HepG2 (cell line): Measurements from ENCODE around the gene KAZALD1. TPM values are rescaled to one million over a fixed set of nuclear protein-coding genes. Genes with fewer than 3 reads are reported as not detected.
A peak's percentile ranks its signal among the peaks of the same experiment; 100 is the strongest.

Experiments used
- CENPX ChIP-seq: sonication (generic); formaldehyde crosslinking; IDR thresholded peaks from 2 replicates; pipeline ENCODE4 v1.9.0; 2021; ENCODE audit warnings: mild to moderate bottlenecking, missing genetic modification reagents, moderate library complexity
- DMTF1 ChIP-seq: sonication (generic); formaldehyde crosslinking; IDR thresholded peaks from 2 replicates; pipeline ENCODE4 v1.4.0; 2020; ENCODE audit warnings: mild to moderate bottlenecking, missing genetic modification reagents
- FOXK2 ChIP-seq: fragments of 450-650 bp; IDR thresholded peaks from 2 replicates; pipeline ENCODE4 v1.6.1; 2016
- GATA4 ChIP-seq: sonication (generic); IDR thresholded peaks from 2 replicates; pipeline ENCODE4 v1.6.1; 2016; ENCODE audit warnings: antibody characterized with exemption, low read depth, borderline replicate concordance
- MEIS2 ChIP-seq: sonication (generic); formaldehyde crosslinking; IDR thresholded peaks from 2 replicates; pipeline ENCODE4 v1.9.0; 2021; ENCODE audit warnings: mild to moderate bottlenecking, missing genetic modification reagents
- MZF1 ChIP-seq: sonication (generic); formaldehyde crosslinking; IDR thresholded peaks from 2 replicates; pipeline ENCODE4 v1.8.1; 2023; ENCODE audit warnings: mild to moderate bottlenecking, missing genetic modification reagents, borderline replicate concordance
- SKI ChIP-seq: fragments of 450-650 bp; IDR thresholded peaks from one replicate; pipeline ENCODE4 v1.6.1; 2018; ENCODE audit warnings: mild to moderate bottlenecking; ENCODE audit not compliant: partially characterized antibody
- TCF7L2 ChIP-seq: IDR thresholded peaks from 2 replicates; pipeline ENCODE4 v1.6.1; 2011; ENCODE audit warnings: mild to moderate bottlenecking, low read depth, low read length, moderate library complexity
- TOPORS ChIP-seq: sonication (generic); formaldehyde crosslinking; IDR thresholded peaks from 2 replicates; pipeline ENCODE4 v1.8.0; 2023; ENCODE audit warnings: mild to moderate bottlenecking, missing genetic modification reagents
- XRCC5 ChIP-seq: fragments of 200-400 bp; formaldehyde crosslinking; optimal IDR thresholded peaks from 2 replicates; pipeline ENCODE3; 2017; ENCODE audit warnings: mild to moderate bottlenecking, low read length
- ZFP82 ChIP-seq: sonication (generic); formaldehyde crosslinking; IDR thresholded peaks from 2 replicates; pipeline ENCODE4 v1.5.1; 2020; ENCODE audit warnings: mild to moderate bottlenecking, missing genetic modification reagents, borderline replicate concordance
- ZNF10 ChIP-seq: sonication (generic); formaldehyde crosslinking; IDR thresholded peaks from 2 replicates; pipeline ENCODE4 v1.4.0; 2020; ENCODE audit warnings: mild to moderate bottlenecking, low read depth, missing genetic modification reagents, borderline replicate concordance
- ZNF180 ChIP-seq: sonication (generic); formaldehyde crosslinking; IDR thresholded peaks from 2 replicates; pipeline ENCODE4 v1.4.0; 2020; ENCODE audit warnings: low read depth, missing genetic modification reagents, borderline replicate concordance
- ZNF335 ChIP-seq: sonication (generic); formaldehyde crosslinking; IDR thresholded peaks from 2 replicates; pipeline ENCODE4 v1.4.0; 2020; ENCODE audit warnings: missing genetic modification reagents
- ZNF597 ChIP-seq: sonication (generic); formaldehyde crosslinking; IDR thresholded peaks from 2 replicates; pipeline ENCODE4 v1.5.0; 2020; ENCODE audit warnings: missing genetic modification reagents
- ZNF615 ChIP-seq: sonication (generic); formaldehyde crosslinking; IDR thresholded peaks from 2 replicates; pipeline ENCODE4 v1.5.0; 2020; ENCODE audit warnings: mild to moderate bottlenecking, missing genetic modification reagents, borderline replicate concordance
- ZNF75D ChIP-seq: sonication (generic); formaldehyde crosslinking; IDR thresholded peaks from 2 replicates; pipeline ENCODE4 v1.8.1; 2023; ENCODE audit warnings: missing genetic modification reagents, mild to moderate bottlenecking, borderline replicate concordance
- ZNF782 ChIP-seq: sonication (generic); formaldehyde crosslinking; IDR thresholded peaks from 2 replicates; pipeline ENCODE4 v1.4.0; 2020; ENCODE audit warnings: missing genetic modification reagents, mild to moderate bottlenecking, borderline replicate concordance
- polyA plus RNA-seq, 8 experiments: library from polyadenylated mRNA; depleted of rRNA in 3 of 8; stranded (reverse) in 7 of 8; unstranded in 1 of 8; fragments of >200 nt; fragmentation: Illumina TruSeq in 4 of 8; extraction: Trizol in 4 of 8; gene quantifications; 2 replicates each; pipeline versions ENCODE4 v1.2.1 to v1.2.3, GENCODE V29; 2011 to 2016; ENCODE audit warnings: low read depth in 4 of 8, missing spikeins in 1 of 8, mixed read lengths in 1 of 8; ENCODE audit not compliant: insufficient read depth in 1 of 8
- total RNA-seq, 5 experiments: library from RNA; depleted of rRNA; stranded (reverse); fragments of >200 nt; fragmentation: Illumina TruSeq; extraction: Trizol; gene quantifications; 2 replicates each; pipeline ENCODE4 v1.2.3, GENCODE V29; 2016; ENCODE audit warnings: low read depth in 1 of 5
- TF ChIP-seq, protein P1 (sequence below): sonication (generic); formaldehyde crosslinking; IDR thresholded peaks from 2 replicates; pipeline ENCODE4 v1.4.0; 2020; ENCODE audit warnings: missing genetic modification reagents
- TF ChIP-seq, protein P2 (sequence below): sonication (generic); formaldehyde crosslinking; IDR thresholded peaks from 2 replicates; pipeline ENCODE4 v1.9.0; 2021; ENCODE audit warnings: missing genetic modification reagents, borderline replicate concordance

KAZALD1 gene
- total and polyA plus RNA-seq, 2 of the 13 experiments (the other 11 are each of a cell fraction or from before 2014, with no cell fraction given) = 16.7 to 27.7 TPM

- TF ChIP-seq SKI (no peak), MZF1 (CRISPR knock-in tag) (no peak), TCF7L2 (no peak), GATA4 (no peak), XRCC5 (peak; percentile 93), CENPX (CRISPR knock-in tag) (no peak), ZNF180 (CRISPR knock-in tag) (no peak), ZNF335 (0 out of 2 replicates have a peak, but pooled peaks have one; percentile 32), ZNF782 (CRISPR knock-in tag) (no peak), DMTF1 (CRISPR knock-in tag) (no peak), ZNF10 (no peak), TOPORS (no peak), ZNF597 (no peak), ZNF615 (CRISPR knock-in tag) (0 out of 2 replicates have a peak, but pooled peaks have one; percentile 60), FOXK2 (no peak), ZFP82 (CRISPR knock-in tag) (no peak), MEIS2 (CRISPR knock-in tag) (no peak), ZNF75D (CRISPR knock-in tag) (peak; percentile 41; the same call in 1 of the 2 replicates)
- TF ChIP-seq, protein P1, sequence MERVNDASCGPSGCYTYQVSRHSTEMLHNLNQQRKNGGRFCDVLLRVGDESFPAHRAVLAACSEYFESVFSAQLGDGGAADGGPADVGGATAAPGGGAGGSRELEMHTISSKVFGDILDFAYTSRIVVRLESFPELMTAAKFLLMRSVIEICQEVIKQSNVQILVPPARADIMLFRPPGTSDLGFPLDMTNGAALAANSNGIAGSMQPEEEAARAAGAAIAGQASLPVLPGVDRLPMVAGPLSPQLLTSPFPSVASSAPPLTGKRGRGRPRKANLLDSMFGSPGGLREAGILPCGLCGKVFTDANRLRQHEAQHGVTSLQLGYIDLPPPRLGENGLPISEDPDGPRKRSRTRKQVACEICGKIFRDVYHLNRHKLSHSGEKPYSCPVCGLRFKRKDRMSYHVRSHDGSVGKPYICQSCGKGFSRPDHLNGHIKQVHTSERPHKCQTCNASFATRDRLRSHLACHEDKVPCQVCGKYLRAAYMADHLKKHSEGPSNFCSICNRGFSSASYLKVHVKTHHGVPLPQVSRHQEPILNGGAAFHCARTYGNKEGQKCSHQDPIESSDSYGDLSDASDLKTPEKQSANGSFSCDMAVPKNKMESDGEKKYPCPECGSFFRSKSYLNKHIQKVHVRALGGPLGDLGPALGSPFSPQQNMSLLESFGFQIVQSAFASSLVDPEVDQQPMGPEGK = peak; percentile 62; the same call in 1 of the 2 replicates
- TF ChIP-seq, protein P2, sequence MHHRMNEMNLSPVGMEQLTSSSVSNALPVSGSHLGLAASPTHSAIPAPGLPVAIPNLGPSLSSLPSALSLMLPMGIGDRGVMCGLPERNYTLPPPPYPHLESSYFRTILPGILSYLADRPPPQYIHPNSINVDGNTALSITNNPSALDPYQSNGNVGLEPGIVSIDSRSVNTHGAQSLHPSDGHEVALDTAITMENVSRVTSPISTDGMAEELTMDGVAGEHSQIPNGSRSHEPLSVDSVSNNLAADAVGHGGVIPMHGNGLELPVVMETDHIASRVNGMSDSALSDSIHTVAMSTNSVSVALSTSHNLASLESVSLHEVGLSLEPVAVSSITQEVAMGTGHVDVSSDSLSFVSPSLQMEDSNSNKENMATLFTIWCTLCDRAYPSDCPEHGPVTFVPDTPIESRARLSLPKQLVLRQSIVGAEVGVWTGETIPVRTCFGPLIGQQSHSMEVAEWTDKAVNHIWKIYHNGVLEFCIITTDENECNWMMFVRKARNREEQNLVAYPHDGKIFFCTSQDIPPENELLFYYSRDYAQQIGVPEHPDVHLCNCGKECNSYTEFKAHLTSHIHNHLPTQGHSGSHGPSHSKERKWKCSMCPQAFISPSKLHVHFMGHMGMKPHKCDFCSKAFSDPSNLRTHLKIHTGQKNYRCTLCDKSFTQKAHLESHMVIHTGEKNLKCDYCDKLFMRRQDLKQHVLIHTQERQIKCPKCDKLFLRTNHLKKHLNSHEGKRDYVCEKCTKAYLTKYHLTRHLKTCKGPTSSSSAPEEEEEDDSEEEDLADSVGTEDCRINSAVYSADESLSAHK (CRISPR knock-in tag) = no peak
Measured at GRCh38 chr10:101012525-101013364, 49.0 kb upstream of the KAZALD1 start (continued).
